ENCODE results near the gene MAN1C1. TPM values are rescaled to one million over a fixed set of nuclear protein-coding genes. Genes with fewer than 3 reads are reported as not detected.
"Not testable (repeated sequence)": the region's sequence is repeated elsewhere in the genome, so short reads cannot be mapped to it uniquely, and the experiment has no call there.

The MAN1C1 gene
- total RNA-seq, 4 donors from 2014 or later = 28.1 to 60.4 (median 32.7) TPM

GRCh38 chr1:25634896-25635295 lies 18.3 kb downstream of the MAN1C1 start:
- Histone ChIP-seq H3K36me3 (no peaks in the 10 kb centered on the region), H3K9me3 (no peaks in the 10 kb centered on the region), H3K4me3 (replicated peaks in 1 of 3) (no peak overlapping the region), H3K27me3 (no peaks in the 10 kb centered on the region), H3K4me1 (peaks cover 14 to 17% of the 10 kb centered on the region in 2 donors), H3K27ac (no peak overlapping the region)
- no peak for TF ChIP-seq POLR2A (IDR thresholded peaks at IDR 0.05)
- TF ChIP-seq, protein P1, sequence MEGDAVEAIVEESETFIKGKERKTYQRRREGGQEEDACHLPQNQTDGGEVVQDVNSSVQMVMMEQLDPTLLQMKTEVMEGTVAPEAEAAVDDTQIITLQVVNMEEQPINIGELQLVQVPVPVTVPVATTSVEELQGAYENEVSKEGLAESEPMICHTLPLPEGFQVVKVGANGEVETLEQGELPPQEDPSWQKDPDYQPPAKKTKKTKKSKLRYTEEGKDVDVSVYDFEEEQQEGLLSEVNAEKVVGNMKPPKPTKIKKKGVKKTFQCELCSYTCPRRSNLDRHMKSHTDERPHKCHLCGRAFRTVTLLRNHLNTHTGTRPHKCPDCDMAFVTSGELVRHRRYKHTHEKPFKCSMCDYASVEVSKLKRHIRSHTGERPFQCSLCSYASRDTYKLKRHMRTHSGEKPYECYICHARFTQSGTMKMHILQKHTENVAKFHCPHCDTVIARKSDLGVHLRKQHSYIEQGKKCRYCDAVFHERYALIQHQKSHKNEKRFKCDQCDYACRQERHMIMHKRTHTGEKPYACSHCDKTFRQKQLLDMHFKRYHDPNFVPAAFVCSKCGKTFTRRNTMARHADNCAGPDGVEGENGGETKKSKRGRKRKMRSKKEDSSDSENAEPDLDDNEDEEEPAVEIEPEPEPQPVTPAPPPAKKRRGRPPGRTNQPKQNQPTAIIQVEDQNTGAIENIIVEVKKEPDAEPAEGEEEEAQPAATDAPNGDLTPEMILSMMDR (IDR thresholded peaks at IDR 0.05) = no peak
- WGBS, 2 donors = 82 to 97% methylated on average over 2 of the region's 2 CpGs
- intact Hi-C loops (cut with DNase I) = no loop called here
- DNase-seq = no peak

DNA sequence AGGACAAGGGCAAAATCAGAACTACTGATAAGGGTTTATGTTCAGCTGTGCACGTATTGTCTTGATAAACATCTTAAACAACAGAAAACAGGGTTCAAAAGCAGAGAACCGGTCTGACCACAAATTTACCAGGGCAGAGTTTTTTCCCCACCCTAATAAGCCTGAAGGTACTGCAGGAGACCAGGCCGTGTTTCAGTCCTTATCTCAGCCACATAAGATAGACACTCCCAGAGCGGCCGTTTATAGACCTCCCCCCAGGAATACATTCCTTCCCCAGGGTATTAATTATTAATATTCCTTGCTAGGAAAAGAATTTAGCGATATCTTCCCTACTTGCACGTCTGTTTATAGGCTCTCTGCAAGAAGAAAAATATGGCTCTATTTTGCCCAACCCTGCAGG lies 19.6 kb downstream of the MAN1C1 start:
- H3K9me3 ChIP-seq; H3K27me3 ChIP-seq; H3K27ac ChIP-seq; intact Hi-C loops (cut with DNase I); DNase-seq; H3K4me3 ChIP-seq (replicated peaks in 1 of 3); H3K36me3 ChIP-seq: not testable (repeated sequence)
- peaks cover 9 to 21% of the 10 kb centered on the region in 2 donors for H3K4me1 ChIP-seq
- WGBS, 2 donors = 92 to 93% methylated on average over 7 of the region's 7 CpGs

GRCh38 chr1:25640646-25641328 lies 24.2 kb downstream of the MAN1C1 start:
- Histone ChIP-seq H3K27ac (peak overlapping the region in 1 of 3 donors; percentile 33), H3K4me1 (peaks cover 18 to 32% of the 10 kb centered on the region in 2 donors), H3K4me3 (replicated peaks in 1 of 3) (no peak overlapping the region), H3K36me3 (no peaks in the 10 kb centered on the region), H3K9me3 (no peaks in the 10 kb centered on the region), H3K27me3 (no peaks in the 10 kb centered on the region)
- 69 to 73% methylated on average over 10 of the region's 10 CpGs for WGBS, 2 donors
- intact Hi-C loops (cut with DNase I) = no loop called here
- no peak for TF ChIP-seq POLR2A (IDR thresholded peaks at IDR 0.05)
- no peak for DNase-seq

DNA sequence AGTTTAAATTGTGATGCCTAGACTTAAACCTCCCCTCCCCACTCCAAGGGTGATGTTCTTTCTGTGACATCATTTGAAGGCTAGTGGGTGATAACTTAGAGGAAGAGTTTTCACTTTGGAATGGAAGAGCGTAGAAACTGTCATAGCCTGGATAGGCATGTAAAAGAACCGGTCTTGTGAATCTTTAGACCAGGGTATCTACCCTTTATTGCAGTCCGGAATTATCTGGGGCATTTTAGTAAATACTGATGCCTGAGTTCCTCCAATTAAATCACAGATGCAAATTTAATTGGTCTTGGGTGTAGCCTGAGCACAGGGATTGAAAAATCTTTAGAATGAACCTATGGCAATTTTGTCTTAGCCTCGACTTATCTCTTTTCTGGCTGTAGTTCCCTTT lies 24.7 kb downstream of the MAN1C1 start:
- no peak overlapping the region for H3K4me3 ChIP-seq (replicated peaks in 1 of 3)
- DNase-seq = no peak
- no peak for TF ChIP-seq POLR2A (IDR thresholded peaks at IDR 0.05)
- TF ChIP-seq, protein P1 (IDR thresholded peaks at IDR 0.05) = no peak
- H3K27ac ChIP-seq = peak overlapping the region in 1 of 3 donors; percentile 49
- no peaks in the 10 kb centered on the region for H3K27me3 ChIP-seq
- 91 to 93% methylated on average over 4 of the region's 4 CpGs for WGBS, 2 donors
- intact Hi-C loops (cut with DNase I) = no loop called here
- H3K36me3 ChIP-seq = no peaks in the 10 kb centered on the region
- peaks cover 22 to 36% of the 10 kb centered on the region in 2 donors for H3K4me1 ChIP-seq
- H3K9me3 ChIP-seq = no peaks in the 10 kb centered on the region

DNA sequence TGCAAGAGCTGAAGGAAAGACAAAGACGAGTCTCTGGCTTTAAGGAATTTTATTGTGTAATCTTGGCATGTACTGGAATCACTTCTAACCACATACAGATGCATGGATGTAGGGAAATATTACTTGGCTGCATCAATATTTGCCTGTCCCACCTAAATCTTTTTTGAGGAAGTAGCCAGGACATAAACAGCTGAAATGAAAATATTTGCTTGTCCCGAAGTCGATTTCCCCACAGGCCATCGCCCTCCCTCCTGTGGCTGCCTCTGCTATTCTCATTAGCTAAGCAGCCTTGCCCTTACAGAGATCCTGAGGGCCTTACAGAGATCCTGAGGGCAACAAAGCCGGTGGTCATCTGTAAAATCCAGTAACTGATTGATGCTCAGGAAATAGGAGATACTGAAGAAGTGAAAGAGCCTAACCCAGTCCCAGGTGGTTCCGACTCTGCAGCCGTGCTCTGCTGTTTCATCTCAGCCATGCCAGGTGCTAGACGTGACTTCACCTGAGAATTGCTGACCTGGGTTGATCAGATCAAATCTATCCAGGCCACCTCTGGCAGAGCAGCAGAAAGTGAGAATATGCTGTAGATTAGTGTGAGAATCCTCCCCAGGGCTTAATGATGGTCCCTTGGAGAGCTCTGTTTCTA lies 25.5 kb downstream of the MAN1C1 start:
- Histone ChIP-seq H3K27ac (peak overlapping the region in 2 of 3 donors; percentile 38 to 49), H3K4me1 (peaks cover 22 to 38% of the 10 kb centered on the region in 2 donors), H3K4me3 (replicated peaks in 1 of 3) (no peak overlapping the region), H3K36me3 (no peaks in the 10 kb centered on the region), H3K9me3 (no peaks in the 10 kb centered on the region), H3K27me3 (no peaks in the 10 kb centered on the region)
- no peak for DNase-seq
- WGBS, 2 donors = 59 to 76% methylated on average over 8 of the region's 8 CpGs
- no peak for TF ChIP-seq POLR2A (IDR thresholded peaks at IDR 0.05)
- TF ChIP-seq, protein P1 (IDR thresholded peaks at IDR 0.05) = no peak
- intact Hi-C loops (cut with DNase I) = no loop called here

- 62 to 82% methylated on average over 8 of the region's 8 CpGs for WGBS, 2 donors
- H3K36me3 ChIP-seq = no peaks in the 10 kb centered on the region
- no peak for DNase-seq
- H3K4me3 ChIP-seq (replicated peaks in 1 of 3) = no peak overlapping the region
- H3K27me3 ChIP-seq = no peaks in the 10 kb centered on the region
- H3K4me1 ChIP-seq = peaks cover 24 to 44% of the 10 kb centered on the region in 2 donors
- peak overlapping the region in 2 of 3 donors; percentile 38 to 49 for H3K27ac ChIP-seq
- intact Hi-C loops (cut with DNase I) = no loop called here
- TF ChIP-seq POLR2A (IDR thresholded peaks at IDR 0.05) = no peak
- TF ChIP-seq, protein P1 (IDR thresholded peaks at IDR 0.05) = no peak
- H3K9me3 ChIP-seq = no peaks in the 10 kb centered on the region
Observed at GRCh38 chr1:25642574-25643108, 26.1 kb downstream of the MAN1C1 start.
